Fibroblast of lung (primary cell): ENCODE data around the gene MRPS9. TPM values are rescaled to one million over a fixed set of nuclear protein-coding genes. Genes with fewer than 3 reads are reported as not detected.

Source experiments
- DNase-seq, 2 donors: peaks; one replicate each; pipeline versions ENCODE4 v3.0.0 to v3.0.0-alpha.2; 2010; ENCODE audit warnings: low read depth in 2 of 2
- H2AFZ ChIP-seq: 2 replicates; pipeline ENCODE4 v1.5.1; 2012; ENCODE audit warnings: low read length, control low read depth, inconsistent platforms
- H3K27ac ChIP-seq: 2 replicates; pipeline ENCODE4 v1.5.1; 2011; ENCODE audit warnings: low read length, control low read depth; ENCODE audit not compliant: insufficient read depth
- H3K27me3 ChIP-seq: 2 replicates; pipeline ENCODE4 v1.5.1; 2011; ENCODE audit warnings: mild to moderate bottlenecking, low read length; ENCODE audit not compliant: control insufficient read depth, insufficient read depth
- H3K36me3 ChIP-seq: 2 replicates; pipeline ENCODE4 v1.5.1; 2011; ENCODE audit warnings: low read length; ENCODE audit not compliant: control insufficient read depth, insufficient read depth
- H3K4me1 ChIP-seq: 2 replicates; pipeline ENCODE4 v1.5.1; 2011; ENCODE audit warnings: low read length; ENCODE audit not compliant: control insufficient read depth, insufficient read depth; ENCODE audit errors: extremely low read depth
- H3K4me2 ChIP-seq: 2 replicates; pipeline ENCODE4 v1.5.1; 2011; ENCODE audit warnings: low read length, control low read depth; ENCODE audit not compliant: insufficient read depth; ENCODE audit errors: extremely low read depth
- H3K4me3 ChIP-seq, 4 experiments: fragments of 200-600 bp in 1 of 4; sonication (generic) in 1 of 4; replicated peaks in 1 of 4; 2 replicates each; pipeline ENCODE4 v1.5.1; 2011 to 2016; ENCODE audit warnings: low read length in 4 of 4, low read depth in 3 of 4, mild to moderate bottlenecking in 3 of 4, control low read depth in 2 of 4, inconsistent platforms in 1 of 4, mixed read lengths in 1 of 4; ENCODE audit not compliant: insufficient read depth in 1 of 4; ENCODE audit errors: control extremely low read depth in 1 of 4
- H3K79me2 ChIP-seq: 2 replicates; pipeline ENCODE4 v1.5.1; 2012; ENCODE audit warnings: mild to moderate bottlenecking, low read length, inconsistent platforms; ENCODE audit not compliant: control insufficient read depth, insufficient read depth
- H3K9ac ChIP-seq: 2 replicates; pipeline ENCODE4 v1.5.1; 2011; ENCODE audit warnings: mild to moderate bottlenecking, low read length, control low read depth; ENCODE audit not compliant: insufficient read depth
- H3K9me3 ChIP-seq: 2 replicates; pipeline ENCODE4 v1.5.1; 2012; ENCODE audit warnings: low read depth, low read length; ENCODE audit not compliant: control insufficient read depth, insufficient read depth
- H4K20me1 ChIP-seq: 2 replicates; pipeline ENCODE4 v1.5.1; 2011; ENCODE audit warnings: low read length; ENCODE audit not compliant: control insufficient read depth, insufficient read depth; ENCODE audit errors: extremely low read depth
- CTCF ChIP-seq, 2 donors: IDR thresholded peaks in 1 of 2; conservative IDR thresholded peaks in 1 of 2; 1 replicate in 1 of 2; 2 replicates in 1 of 2; pipeline ENCODE4 v1.5.1; 2011 to 2012; ENCODE audit warnings: low read length in 2 of 2, control low read depth in 1 of 2, inconsistent platforms in 1 of 2, low read depth in 1 of 2, mild to moderate bottlenecking in 1 of 2
- EZH2 ChIP-seq: IDR thresholded peaks from 2 replicates; pipeline ENCODE4 v1.5.1; 2012; ENCODE audit warnings: low read length, control low read depth, mild to moderate bottlenecking; ENCODE audit errors: missing control alignments
- polyA plus RNA-seq, 2 donors: library from polyadenylated mRNA; depleted of rRNA in 1 of 2; stranded (reverse) in 1 of 2; unstranded in 1 of 2; fragments of >200 nt; gene quantifications; 2 replicates each; pipeline ENCODE4 v1.2.1, GENCODE V29; 2011 to 2012; ENCODE audit warnings: missing spikeins in 1 of 2
- total RNA-seq: library from RNA; depleted of rRNA; stranded (reverse); fragments of >200 nt; gene quantifications from 2 replicates; pipeline ENCODE4 v1.2.1, GENCODE V29; 2014

Gene MRPS9
- total and polyA plus RNA-seq, 2 donors (not counting 1 experiment from before 2014, with no cell fraction given) = 21.3 to 25.3 TPM

- no peak overlapping the region for H3K9ac ChIP-seq
- no peak overlapping the region for H2AFZ ChIP-seq
- no peaks in the 10 kb centered on the region for H3K79me2 ChIP-seq
- no peak overlapping the region for H3K4me2 ChIP-seq
- H3K4me3 ChIP-seq = no peak overlapping the region
- DNase-seq = no peak
- H3K27ac ChIP-seq = no peak overlapping the region
- no peaks in the 10 kb centered on the region for H3K27me3 ChIP-seq
- no peaks in the 10 kb centered on the region for H3K4me1 ChIP-seq
- TF ChIP-seq CTCF (conservative IDR thresholded peaks at IDR 0.05 in 1 of 2, IDR thresholded peaks at IDR 0.05 in 1 of 2; ENCODE audit: low read depth in 1 of 2, low read length in 2 of 2) (no peak), EZH2 (no peak)
- no peaks in the 10 kb centered on the region for H3K36me3 ChIP-seq
- no peaks in the 10 kb centered on the region for H4K20me1 ChIP-seq
- H3K9me3 ChIP-seq = no peaks in the 10 kb centered on the region
Observed at GRCh38 chr2:105135436-105135835, 97.6 kb downstream of the MRPS9 start.

GRCh38 chr2:105136394-105136793 is 98.5 kb downstream of the MRPS9 start:
- no peaks in the 10 kb centered on the region for H3K36me3 ChIP-seq
- no peaks in the 10 kb centered on the region for H3K27me3 ChIP-seq
- H2AFZ ChIP-seq = no peak overlapping the region
- no peak for DNase-seq
- no peaks in the 10 kb centered on the region for H3K9me3 ChIP-seq
- no peak for TF ChIP-seq EZH2
- no peak for TF ChIP-seq CTCF (conservative IDR thresholded peaks at IDR 0.05 in 1 of 2, IDR thresholded peaks at IDR 0.05 in 1 of 2; ENCODE audit: low read depth in 1 of 2, low read length in 2 of 2)
- H3K4me2 ChIP-seq = no peak overlapping the region
- H3K9ac ChIP-seq = no peak overlapping the region
- H3K27ac ChIP-seq = no peak overlapping the region
- H3K4me1 ChIP-seq = no peaks in the 10 kb centered on the region
- H3K79me2 ChIP-seq = no peaks in the 10 kb centered on the region
- no peak overlapping the region for H3K4me3 ChIP-seq
- no peaks in the 10 kb centered on the region for H4K20me1 ChIP-seq

- Histone ChIP-seq H3K4me2 (no peak overlapping the region), H3K27ac (no peak overlapping the region), H3K79me2 (no peaks in the 10 kb centered on the region), H2AFZ (no peak overlapping the region), H3K4me3 (no peak overlapping the region), H3K9me3 (no peaks in the 10 kb centered on the region), H3K4me1 (no peaks in the 10 kb centered on the region), H3K36me3 (no peaks in the 10 kb centered on the region), H3K27me3 (peaks cover 8% of the 10 kb centered on the region), H3K9ac (no peak overlapping the region), H4K20me1 (no peaks in the 10 kb centered on the region)
- TF ChIP-seq CTCF (conservative IDR thresholded peaks at IDR 0.05 in 1 of 2, IDR thresholded peaks at IDR 0.05 in 1 of 2; ENCODE audit: low read depth in 1 of 2, low read length in 2 of 2) (no peak), EZH2 (no peak)
- DNase-seq = no peak
Observed at GRCh38 chr2:105138643-105139042, 100.8 kb downstream of the MRPS9 start.
